ENCODE results near the gene HIC2.
"Not testable (repeated sequence)": the region's sequence is repeated elsewhere in the genome, so short reads cannot be mapped to it uniquely, and the experiment has no call there.

The HIC2 gene

DNA sequence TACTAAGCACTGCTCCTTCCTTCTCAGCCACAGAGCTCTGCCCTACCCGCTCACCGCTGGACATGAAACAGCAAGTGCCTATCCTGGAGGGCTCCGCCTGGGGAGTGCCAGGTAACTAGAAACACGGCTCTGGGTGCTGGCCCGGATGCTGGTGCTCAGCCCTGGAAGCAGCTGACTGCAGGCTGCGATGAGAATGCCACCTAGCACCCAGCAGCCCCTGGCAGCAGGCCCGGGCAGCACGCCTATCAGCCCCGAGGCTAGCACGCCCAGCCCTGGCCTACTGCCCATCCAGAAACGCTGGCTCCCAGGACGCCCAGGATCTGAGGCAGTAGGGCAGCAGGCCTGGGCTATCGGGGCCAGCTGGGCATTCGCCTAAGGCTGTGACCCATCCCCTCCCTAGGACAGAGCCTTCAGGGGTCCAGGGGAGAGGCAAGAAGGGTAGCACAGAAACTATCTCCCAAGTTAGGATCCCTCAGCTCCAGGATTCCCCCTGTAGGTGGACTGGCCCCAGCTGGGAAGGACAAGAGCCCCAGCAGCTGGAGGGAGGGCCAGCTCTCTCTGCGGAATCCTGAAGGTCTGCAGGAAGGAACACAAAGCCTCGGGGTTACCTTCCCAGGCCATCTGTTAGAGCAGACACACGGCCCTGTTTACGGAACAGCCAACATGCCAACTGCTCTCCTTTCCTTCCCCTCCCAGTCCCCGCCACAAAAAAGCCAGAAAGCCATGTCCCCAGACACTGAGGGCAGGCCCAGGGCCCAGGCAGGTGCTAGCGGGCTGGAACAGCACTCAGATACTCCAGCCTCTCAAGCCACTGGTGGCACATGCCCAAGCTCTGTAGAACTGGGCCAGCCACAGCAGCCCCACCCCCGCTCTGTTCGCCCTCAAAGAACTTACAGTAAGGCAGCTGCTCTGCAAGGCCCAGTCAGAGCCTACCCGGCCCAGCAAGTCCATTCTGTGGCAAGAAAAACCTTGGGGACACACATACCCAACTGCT, 76.9 kb downstream of the HIC2 start:
- H3K27me3 ChIP-seq (ENCODE audit: control insufficient read depth, insufficient read depth, low read length, poor library complexity, severe bottlenecking); H3K4me1 ChIP-seq (ENCODE audit: control insufficient read depth, insufficient read depth, low read length); H3K27ac ChIP-seq (ENCODE audit: insufficient read depth, low read depth, low read length, poor library complexity, severe bottlenecking); H3K9me3 ChIP-seq (ENCODE audit: control insufficient read depth, low read length); H3K36me3 ChIP-seq (ENCODE audit: control insufficient read depth, insufficient read depth, low read length); H3K4me3 ChIP-seq (ENCODE audit: insufficient read depth, low read depth, low read length): not testable (repeated sequence)
- no CpG with 5 or more reads among the region's 23 CpGs for WGBS, 2 experiments

DNA sequence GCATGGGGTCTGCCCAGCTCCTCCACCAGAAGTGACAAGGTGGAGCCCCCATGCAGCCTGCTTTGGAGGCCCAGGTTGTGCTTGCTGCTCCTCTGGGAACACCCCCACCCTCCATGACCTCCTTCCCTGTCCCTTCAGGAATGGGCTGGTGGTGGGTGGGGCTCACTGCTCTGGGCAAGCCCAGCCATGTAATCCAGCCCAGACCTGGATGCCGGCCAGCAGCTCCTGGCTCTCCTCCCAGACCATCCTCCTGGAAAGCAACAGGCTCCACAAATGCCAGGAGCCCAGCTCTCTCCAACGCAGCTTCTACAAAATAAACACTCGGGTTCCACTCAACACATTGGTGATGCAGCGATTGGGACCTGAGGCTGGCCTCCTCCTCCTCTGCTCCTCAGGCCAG, 80.8 kb downstream of the HIC2 start:
- not testable (repeated sequence) for H3K27ac ChIP-seq (ENCODE audit: insufficient read depth, low read depth, low read length, poor library complexity, severe bottlenecking); H3K36me3 ChIP-seq (ENCODE audit: control insufficient read depth, insufficient read depth, low read length); H3K9me3 ChIP-seq (ENCODE audit: control insufficient read depth, low read length); H3K4me1 ChIP-seq (ENCODE audit: control insufficient read depth, insufficient read depth, low read length); H3K4me3 ChIP-seq (ENCODE audit: insufficient read depth, low read depth, low read length); H3K27me3 ChIP-seq (ENCODE audit: control insufficient read depth, insufficient read depth, low read length, poor library complexity, severe bottlenecking)
- no CpG with 5 or more reads among the region's 4 CpGs for WGBS, 2 experiments

DNA sequence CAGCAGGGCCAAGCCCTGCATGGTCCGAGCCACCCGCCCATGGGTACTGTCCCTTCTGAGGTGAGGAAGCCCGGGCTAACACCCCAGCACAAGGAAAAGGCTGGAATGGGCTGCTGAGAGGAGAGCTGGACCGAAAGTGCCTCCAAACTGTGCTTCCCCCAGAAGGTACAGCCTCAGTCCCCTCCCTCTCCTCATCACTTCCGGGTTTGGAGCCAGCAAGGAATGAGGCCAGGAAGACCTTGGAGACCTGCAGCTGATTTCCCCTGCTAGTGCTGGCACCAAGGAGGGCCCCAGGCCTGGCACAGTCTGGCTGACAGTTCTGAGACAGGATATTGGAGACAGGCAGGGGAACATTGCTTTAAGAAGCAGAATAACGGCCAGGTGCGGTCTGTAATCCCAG, 81.3 kb downstream of the HIC2 start:
- no CpG with 5 or more reads among the region's 7 CpGs for WGBS, 2 experiments
- H3K4me3 ChIP-seq (ENCODE audit: insufficient read depth, low read depth, low read length); H3K9me3 ChIP-seq (ENCODE audit: control insufficient read depth, low read length); H3K27ac ChIP-seq (ENCODE audit: insufficient read depth, low read depth, low read length, poor library complexity, severe bottlenecking); H3K36me3 ChIP-seq (ENCODE audit: control insufficient read depth, insufficient read depth, low read length); H3K4me1 ChIP-seq (ENCODE audit: control insufficient read depth, insufficient read depth, low read length); H3K27me3 ChIP-seq (ENCODE audit: control insufficient read depth, insufficient read depth, low read length, poor library complexity, severe bottlenecking): not testable (repeated sequence)

DNA sequence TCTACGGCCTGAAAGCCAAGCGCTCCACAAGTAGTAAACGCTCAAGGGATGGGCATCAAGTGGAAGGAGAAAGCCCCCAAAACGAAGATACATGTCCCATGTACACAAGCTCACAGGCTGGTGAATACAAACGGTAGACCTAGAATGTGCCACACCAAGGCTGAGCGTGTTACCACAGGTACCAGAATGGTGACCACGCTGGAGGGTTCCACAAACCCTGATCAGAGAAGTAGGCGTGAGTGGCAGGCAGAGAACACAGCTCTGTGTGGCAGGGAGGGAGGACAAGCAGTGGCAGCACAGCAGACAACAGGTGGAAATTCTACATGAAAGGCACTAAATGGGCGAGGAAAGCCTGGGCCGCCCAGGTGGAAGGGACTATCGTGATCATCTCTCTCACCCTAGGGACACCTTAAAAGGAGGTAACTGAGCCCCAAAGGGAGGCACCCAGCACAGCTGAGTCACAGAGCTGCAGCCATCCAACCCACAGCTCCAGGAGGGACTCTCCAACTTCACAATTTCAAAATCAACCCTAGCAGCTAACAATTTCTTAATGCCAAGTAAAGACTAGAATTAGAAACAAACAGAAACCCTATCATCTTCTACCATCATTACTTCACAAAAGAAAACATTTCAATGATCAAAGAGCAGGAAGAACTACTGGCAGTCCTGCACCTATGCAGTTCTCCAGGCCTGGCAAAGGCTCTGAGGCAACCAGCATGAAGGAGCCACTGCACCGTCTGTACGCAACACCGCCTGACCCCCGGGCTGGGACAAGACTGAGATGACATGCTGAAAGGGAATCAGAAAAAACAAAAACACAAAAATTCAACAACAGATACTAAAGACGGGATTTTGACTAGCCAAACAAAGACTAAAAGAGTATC, 82.7 kb downstream of the HIC2 start:
- not testable (repeated sequence) for H3K9me3 ChIP-seq (ENCODE audit: control insufficient read depth, low read length); H3K27ac ChIP-seq (ENCODE audit: insufficient read depth, low read depth, low read length, poor library complexity, severe bottlenecking); H3K4me1 ChIP-seq (ENCODE audit: control insufficient read depth, insufficient read depth, low read length); H3K36me3 ChIP-seq (ENCODE audit: control insufficient read depth, insufficient read depth, low read length); H3K27me3 ChIP-seq (ENCODE audit: control insufficient read depth, insufficient read depth, low read length, poor library complexity, severe bottlenecking); H3K4me3 ChIP-seq (ENCODE audit: insufficient read depth, low read depth, low read length)
- WGBS, 2 experiments, result no CpG with 5 or more reads among the region's 16 CpGs

Data from ectodermal cell (in vitro differentiated cells).